Measurements from ENCODE around the gene GPRC5C.

The GPRC5C gene

GRCh38 chr17:74408262-74408661 is 23.6 kb upstream of the GPRC5C start:
- no peak for DNase-seq

- no peak for DNase-seq
These were observed 23.1 kb upstream of the GPRC5C start for GRCh38 chr17:74408815-74409214.

DNA sequence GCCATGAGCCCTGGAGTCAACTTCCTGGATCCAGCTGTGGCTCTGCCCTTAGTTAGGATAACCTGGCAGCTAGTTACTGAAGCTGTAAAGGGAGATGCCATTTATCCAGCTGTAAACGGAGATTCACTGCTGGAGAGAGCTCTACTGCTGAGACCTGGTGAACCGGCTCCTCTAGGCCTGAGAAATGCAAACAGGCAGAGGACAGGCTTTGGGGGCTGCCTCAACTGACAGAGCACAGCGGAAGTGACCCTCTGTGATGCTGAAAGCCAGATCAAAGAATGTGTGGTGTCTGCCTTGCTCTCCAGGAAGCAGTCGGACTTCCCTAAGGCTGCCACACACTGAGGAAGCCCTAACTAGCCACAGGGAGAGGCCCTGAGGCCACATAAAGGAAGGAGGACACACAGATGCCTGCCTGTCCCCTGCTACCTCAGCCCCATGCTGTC is 21.9 kb upstream of the GPRC5C start:
- DNase-seq: no peak

DNA sequence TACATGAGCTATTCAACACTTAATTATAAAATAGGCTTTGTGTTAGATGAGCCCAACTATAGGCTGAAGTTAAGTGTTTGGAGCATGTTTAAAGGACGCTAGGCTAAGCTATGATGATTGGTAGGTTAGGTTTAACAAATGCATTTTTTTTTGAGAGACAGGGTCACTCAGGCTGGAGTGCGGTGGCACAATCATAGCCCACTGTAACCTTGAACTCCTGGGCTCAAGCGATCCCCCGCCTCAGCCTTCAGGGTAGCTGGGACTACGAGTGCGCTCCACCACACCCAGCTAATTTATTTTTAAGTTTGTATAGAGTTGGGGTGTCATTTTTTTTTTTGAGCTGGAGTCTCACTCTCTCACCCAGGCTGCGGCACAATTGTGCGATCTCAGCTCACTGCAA is 19.3 kb upstream of the GPRC5C start:
- DNase-seq: no peak

DNA sequence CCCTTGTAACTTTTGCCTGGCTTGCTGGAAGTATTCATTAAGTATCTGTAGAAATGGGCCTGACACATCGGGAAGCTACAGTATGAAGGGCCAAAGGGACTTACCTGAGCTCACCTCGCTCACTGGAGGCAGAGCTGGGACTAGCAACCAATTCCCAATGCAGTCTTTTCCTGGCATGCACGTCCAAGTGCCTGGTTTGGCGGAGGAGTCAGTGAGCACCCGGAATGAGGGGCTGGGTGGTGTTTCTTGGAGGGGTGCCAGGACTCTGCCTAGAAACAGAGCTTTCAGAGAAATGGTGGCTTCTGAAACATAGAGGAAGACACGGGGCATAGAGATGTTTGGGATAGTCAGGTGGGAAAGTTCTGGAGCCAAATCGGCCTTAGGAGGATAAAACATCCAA is 18.4 kb upstream of the GPRC5C start:
- DNase-seq: no peak

DNA sequence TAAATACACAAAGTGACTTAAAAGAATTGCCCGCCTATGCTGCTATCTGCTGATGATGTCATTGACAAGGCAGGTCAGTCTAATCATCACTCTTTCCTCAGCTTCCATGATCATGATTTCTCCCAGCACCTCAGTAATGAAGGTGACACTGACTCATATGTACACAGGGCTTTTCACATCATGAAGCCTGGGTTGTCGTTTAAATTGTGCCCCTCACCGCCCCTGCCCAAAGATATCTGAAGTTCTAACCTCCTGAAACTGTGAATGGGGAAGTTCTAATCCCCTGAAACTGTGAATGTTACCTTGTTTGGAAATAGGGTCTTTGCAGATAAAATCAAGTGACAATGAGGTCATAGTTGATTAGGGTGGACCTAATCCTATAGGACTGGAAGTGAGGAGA is 17.4 kb upstream of the GPRC5C start:
- no peak for DNase-seq

GRCh38 chr17:74415608-74416396 is 16.1 kb upstream of the GPRC5C start:
- no peak for DNase-seq

DNA sequence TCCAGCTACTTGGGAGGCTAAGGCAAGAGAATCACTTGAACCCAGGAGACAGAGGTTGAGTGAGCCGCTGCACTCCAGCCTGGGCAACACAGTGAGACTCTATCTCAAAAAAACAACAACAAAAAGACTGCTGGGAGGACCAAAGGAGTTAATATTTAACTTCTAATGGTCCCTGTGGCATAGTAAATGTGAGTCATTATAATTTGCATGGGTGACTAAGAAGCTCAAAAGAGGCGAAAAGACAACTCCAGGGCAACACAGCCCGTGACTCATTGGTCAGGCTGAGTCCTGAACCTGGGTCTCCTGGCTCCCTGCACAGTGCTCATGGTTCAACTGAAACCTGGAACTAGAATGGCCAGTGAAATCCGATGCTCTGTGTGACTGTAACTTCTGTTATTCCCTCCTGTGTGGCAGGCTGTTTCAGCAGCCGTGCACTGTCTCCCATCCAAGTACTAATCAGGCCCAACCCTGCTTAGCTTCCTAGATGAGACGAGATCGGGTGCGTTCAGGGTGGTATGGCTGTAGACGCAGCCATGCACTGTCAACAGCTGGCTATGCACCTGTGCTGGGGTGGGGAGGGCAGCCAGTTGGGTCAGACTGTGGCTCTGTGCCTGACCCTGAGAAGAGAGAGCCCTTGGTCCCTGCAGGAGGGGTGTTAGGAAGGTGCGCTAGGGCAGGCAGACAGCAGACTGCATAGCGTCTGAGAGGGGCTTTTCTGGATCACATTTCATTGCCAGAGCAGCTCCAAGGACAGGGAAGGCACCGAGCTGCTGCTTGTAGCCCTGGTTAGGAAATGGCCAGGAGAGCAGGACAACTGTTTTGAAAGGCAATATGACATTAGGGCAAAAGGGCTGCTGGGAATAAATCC is 14.5 kb upstream of the GPRC5C start:
- DNase-seq: no peak

GRCh38 chr17:74419928-74420411 is 11.9 kb upstream of the GPRC5C start:
- DNase-seq: no peak

DNA sequence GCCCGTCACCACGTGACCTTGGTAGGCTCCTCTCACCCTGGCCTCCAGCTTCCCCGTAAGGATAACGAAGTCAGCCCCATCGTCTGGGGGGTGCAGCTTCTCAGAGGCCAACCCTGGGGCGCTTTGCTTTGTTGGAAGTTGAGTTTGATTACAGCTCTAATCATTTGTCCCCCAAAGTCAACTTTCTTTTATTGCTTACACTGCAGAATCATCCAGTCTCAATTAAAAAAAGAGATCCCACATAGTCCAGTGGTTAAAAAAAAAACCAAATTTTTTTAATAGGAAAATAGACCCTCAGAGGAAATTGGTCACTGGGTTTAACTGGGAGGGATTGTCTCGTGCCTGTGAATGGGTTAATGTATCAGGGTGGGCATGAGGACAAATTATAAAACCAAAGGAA is 7.8 kb upstream of the GPRC5C start:
- no peak for DNase-seq

GRCh38 chr17:74424657-74425056 is 7.2 kb upstream of the GPRC5C start:
- no peak for DNase-seq

- no peak for DNase-seq
These were observed 5.3 kb upstream of the GPRC5C start for GRCh38 chr17:74426551-74427047.

DNA sequence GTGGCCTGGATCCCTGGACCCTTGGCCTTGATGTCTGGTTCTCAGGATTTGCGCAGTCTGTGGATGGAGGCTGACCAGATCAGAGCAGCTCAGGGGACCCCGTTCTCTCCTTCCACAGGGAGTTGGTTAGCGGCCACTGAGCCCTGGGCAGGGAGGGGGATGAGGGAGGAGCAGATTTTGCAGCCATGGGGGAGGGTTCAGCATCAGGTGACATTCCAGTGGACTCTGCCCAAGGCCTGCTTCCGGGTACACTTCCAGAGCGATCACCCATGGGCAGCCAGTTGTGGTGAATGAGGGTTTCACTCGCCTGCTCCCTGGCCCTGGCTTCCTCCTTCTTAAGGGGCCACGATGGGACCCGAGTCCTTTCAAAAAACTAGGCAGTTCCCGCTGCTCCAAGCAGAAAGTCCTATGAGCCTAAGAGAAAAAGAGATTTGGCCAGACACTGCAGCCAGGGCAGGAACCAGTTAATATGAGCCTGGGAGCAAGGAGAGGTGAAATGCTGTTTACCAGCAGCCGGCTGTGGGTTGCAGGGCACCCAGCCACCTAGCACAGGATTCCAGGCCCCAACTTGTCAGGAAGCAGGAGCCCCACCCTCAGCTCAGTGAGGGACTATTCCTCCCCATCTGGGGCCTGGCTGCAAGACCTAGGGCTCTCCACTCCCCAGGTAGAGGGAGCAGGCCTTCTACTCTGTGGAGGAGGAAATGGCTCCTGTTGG is 4.7 kb upstream of the GPRC5C start:
- DNase-seq: peak; percentile 80

- DNase-seq: no peak
These were observed 4.1 kb upstream of the GPRC5C start for GRCh38 chr17:74427763-74428153.

DNA sequence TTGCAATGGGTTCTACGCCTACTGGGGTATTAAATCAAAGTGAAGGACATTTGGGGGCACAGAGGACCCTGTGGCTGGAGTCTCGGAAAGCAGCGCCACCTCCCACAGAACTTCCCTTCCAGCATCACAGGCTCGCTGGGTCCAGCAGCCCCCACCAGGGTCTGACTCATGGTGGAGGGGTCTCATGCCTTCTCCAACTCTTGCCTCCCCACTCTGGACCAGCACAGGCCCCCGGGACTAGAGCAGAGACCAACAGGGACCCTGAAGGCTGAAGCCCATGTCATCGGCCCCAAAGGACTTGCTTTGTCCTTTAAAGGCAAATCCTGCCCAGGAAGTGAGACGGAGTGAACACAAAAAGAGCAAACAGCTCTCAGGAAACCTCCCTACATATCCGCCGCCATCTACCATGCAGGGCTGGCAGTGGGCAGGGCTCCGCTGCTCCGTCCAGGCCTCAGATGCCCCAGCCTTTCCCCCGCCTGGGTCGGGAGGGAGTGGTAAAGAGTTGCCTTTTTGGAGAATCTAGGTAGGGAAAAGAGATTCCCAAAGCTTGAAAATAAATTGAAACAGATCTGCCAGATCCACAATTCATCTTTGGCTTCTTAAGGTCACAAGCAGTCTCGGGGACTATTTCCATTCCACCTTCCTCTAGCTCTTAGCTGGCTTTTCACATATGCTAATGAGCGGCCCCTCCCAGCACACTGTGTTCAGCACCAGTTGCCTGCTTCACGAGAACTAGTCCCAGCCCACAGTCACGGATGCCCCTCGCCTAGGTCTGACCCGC is 2.1 kb upstream of the GPRC5C start:
- DNase-seq: no peak

- DNase-seq: no peak
These were observed 1.5 kb upstream of the GPRC5C start for GRCh38 chr17:74430385-74430705.

DNA sequence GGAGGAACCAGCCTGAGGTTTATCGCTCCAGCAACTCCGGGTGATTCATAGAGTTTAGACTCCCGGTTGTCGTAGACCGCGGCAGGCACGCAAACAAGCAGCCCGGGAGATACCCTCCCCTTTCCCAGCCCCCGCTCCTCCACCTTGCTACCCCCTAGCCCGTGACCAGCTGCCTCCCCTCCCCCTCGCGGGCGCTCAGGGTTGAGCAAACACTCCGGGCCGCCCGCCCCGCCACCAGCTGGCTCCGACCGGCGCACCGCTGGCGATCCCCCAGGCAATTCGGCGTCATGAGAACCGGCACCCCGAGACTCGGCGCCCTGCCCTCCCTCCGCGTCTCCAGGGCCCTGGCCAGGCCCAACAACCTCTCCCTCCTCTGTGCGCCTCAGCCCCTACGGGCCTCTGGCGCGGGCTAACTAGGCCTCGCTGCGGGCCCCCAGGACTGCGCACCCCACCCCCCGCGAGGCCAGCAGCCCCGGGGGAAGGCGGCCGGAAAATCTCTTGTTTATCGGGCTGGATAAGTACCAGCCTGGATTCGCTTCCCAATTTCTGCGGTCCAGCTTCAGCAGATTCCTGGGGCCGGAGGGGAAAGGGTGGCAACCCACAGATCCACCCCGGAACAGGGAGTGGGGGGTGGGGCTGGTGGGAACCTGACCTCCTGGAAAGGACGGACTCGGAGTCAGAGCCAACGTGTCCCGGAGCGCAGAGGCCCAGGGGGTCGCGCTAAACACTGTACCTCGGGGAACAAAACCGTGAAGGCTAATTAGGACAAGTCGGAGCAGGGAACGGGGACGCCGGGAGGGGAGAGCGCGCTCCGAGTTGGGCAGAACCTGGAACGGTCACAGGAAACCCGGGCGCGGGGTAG is 951 bp upstream of the GPRC5C start:
- DNase-seq: peak; percentile 52

- DNase-seq: no peak
These were observed 469 bp downstream of the GPRC5C start for GRCh38 chr17:74432424-74432690.

GRCh38 chr17:74432766-74433391 is 991 bp downstream of the GPRC5C start:
- DNase-seq: no peak

- no peak for DNase-seq
These were observed 1.7 kb downstream of the GPRC5C start for GRCh38 chr17:74433421-74434121.

All from NCI-H1694 (cell line).